Mesenchymal stem cell (in vitro differentiated cells and primary cell): ENCODE results near the gene PPP1R26.
"Not testable (repeated sequence)": the region's sequence is repeated elsewhere in the genome, so short reads cannot be mapped to it uniquely, and the experiment has no call there.

Experiments used
- DNase-seq: peaks from one replicate; pipeline ENCODE4 v3.0.0-alpha.2; 2013
- H2AFZ ChIP-seq: one replicate; pipeline ENCODE4 v1.6.1; 2013; ENCODE audit warnings: low read depth, mild to moderate bottlenecking, control low read depth, inconsistent platforms, low read length, moderate library complexity
- H2AK5ac ChIP-seq: 2 replicates; pipeline ENCODE4 v1.6.1; 2013; ENCODE audit warnings: low read length, moderate library complexity, mild to moderate bottlenecking, inconsistent platforms; ENCODE audit not compliant: severe bottlenecking
- H2BK120ac ChIP-seq: one replicate; pipeline ENCODE4 v1.6.1; 2013; ENCODE audit warnings: low read depth, mild to moderate bottlenecking, inconsistent platforms, low read length, moderate library complexity
- H2BK12ac ChIP-seq, 2 experiments: one replicate each; pipeline ENCODE4 v1.6.1; 2013; ENCODE audit warnings: inconsistent platforms in 2 of 2, low read length in 2 of 2, mild to moderate bottlenecking in 2 of 2, moderate library complexity in 2 of 2, control low read depth in 1 of 2
- H2BK15ac ChIP-seq: one replicate; pipeline ENCODE4 v1.6.1; 2013; ENCODE audit warnings: mild to moderate bottlenecking, low read depth, inconsistent platforms; ENCODE audit not compliant: poor library complexity, severe bottlenecking
- H2BK5ac ChIP-seq: 2 replicates; pipeline ENCODE4 v1.6.1; 2013; ENCODE audit warnings: low read depth, mild to moderate bottlenecking, low read length, control low read depth, inconsistent platforms; ENCODE audit not compliant: poor library complexity, severe bottlenecking
- H3K14ac ChIP-seq, 2 experiments: one replicate each; pipeline ENCODE4 v1.6.1; 2013; ENCODE audit warnings: inconsistent platforms in 2 of 2, low read length in 2 of 2, control low read depth in 1 of 2, mild to moderate bottlenecking in 1 of 2, moderate library complexity in 1 of 2
- H3K18ac ChIP-seq, 2 experiments: one replicate each; pipeline ENCODE4 v1.6.1; 2013; ENCODE audit warnings: inconsistent platforms in 2 of 2, low read length in 2 of 2, control low read depth in 1 of 2, low read depth in 1 of 2, mild to moderate bottlenecking in 1 of 2
- H3K23ac ChIP-seq, 2 experiments: one replicate each; pipeline ENCODE4 v1.6.1; 2013; ENCODE audit warnings: inconsistent platforms in 2 of 2, low read length in 2 of 2, mild to moderate bottlenecking in 2 of 2, moderate library complexity in 2 of 2, control low read depth in 1 of 2
- H3K27ac ChIP-seq: 2 replicates; pipeline ENCODE4 v1.5.1; 2013; ENCODE audit warnings: mild to moderate bottlenecking, moderate library complexity, low read length, control low read depth, inconsistent platforms; ENCODE audit not compliant: poor library complexity, severe bottlenecking
- H3K27me3 ChIP-seq, 2 experiments: 2 replicates each; pipeline versions ENCODE4 v1.6.1 to v1.7.0; 2013; ENCODE audit warnings: low read length in 2 of 2, mild to moderate bottlenecking in 2 of 2, moderate library complexity in 2 of 2, control low read depth in 1 of 2, inconsistent platforms in 1 of 2; ENCODE audit not compliant: control insufficient read depth in 1 of 2, insufficient read depth in 1 of 2
- H3K36me3 ChIP-seq, 2 experiments: 2 replicates each; pipeline versions ENCODE4 v1.6.1 to v1.7.0; 2013; ENCODE audit warnings: low read length in 2 of 2, control low read depth in 1 of 2, inconsistent platforms in 1 of 2, low read depth in 1 of 2, mild to moderate bottlenecking in 1 of 2; ENCODE audit not compliant: insufficient read depth in 2 of 2, control insufficient read depth in 1 of 2
- H3K4ac ChIP-seq, 2 experiments: one replicate each; pipeline ENCODE4 v1.6.1; 2013; ENCODE audit warnings: inconsistent platforms in 2 of 2, low read length in 2 of 2, mild to moderate bottlenecking in 2 of 2, moderate library complexity in 2 of 2, control low read depth in 1 of 2, low read depth in 1 of 2
- H3K4me1 ChIP-seq: 2 replicates; pipeline ENCODE4 v1.6.1; 2013; ENCODE audit warnings: low read depth, low read length, control low read depth; ENCODE audit not compliant: control insufficient read depth, insufficient read depth
- H3K4me2 ChIP-seq: 2 replicates; pipeline ENCODE4 v1.6.1; 2013; ENCODE audit warnings: low read length, mild to moderate bottlenecking, inconsistent platforms; ENCODE audit not compliant: poor library complexity, severe bottlenecking
- H3K4me3 ChIP-seq, 2 experiments: 2 replicates each; pipeline versions ENCODE4 v1.5.1 to v1.7.0; 2013; ENCODE audit warnings: low read length in 2 of 2, mild to moderate bottlenecking in 2 of 2, control low read depth in 1 of 2, low read depth in 1 of 2; ENCODE audit not compliant: insufficient read depth in 1 of 2
- H3K79me1 ChIP-seq: replicated peaks from 2 replicates; pipeline ENCODE4 v1.6.1; 2013; ENCODE audit warnings: mild to moderate bottlenecking, control low read depth, low read length, inconsistent platforms; ENCODE audit not compliant: poor library complexity, severe bottlenecking
- H3K9ac ChIP-seq: 2 replicates; pipeline ENCODE4 v1.7.0; 2013; ENCODE audit warnings: mild to moderate bottlenecking, low read length, moderate library complexity
- H3K9me3 ChIP-seq: 2 replicates; pipeline ENCODE4 v1.7.0; 2013; ENCODE audit warnings: mild to moderate bottlenecking, low read length; ENCODE audit not compliant: control insufficient read depth
- H4K8ac ChIP-seq: one replicate; pipeline ENCODE4 v1.6.1; 2013; ENCODE audit warnings: inconsistent platforms, mild to moderate bottlenecking, low read length, moderate library complexity
- H4K91ac ChIP-seq: one replicate; pipeline ENCODE4 v1.6.1; 2013; ENCODE audit warnings: mild to moderate bottlenecking, low read length, inconsistent platforms
- WGBS: methylation state at CpG from one replicate; pipeline ENCODE4 v1.1.7; 2013; ENCODE audit warnings: mixed read lengths; 5-methylcytosine and 5-hydroxymethylcytosine counted together

Gene PPP1R26

DNA sequence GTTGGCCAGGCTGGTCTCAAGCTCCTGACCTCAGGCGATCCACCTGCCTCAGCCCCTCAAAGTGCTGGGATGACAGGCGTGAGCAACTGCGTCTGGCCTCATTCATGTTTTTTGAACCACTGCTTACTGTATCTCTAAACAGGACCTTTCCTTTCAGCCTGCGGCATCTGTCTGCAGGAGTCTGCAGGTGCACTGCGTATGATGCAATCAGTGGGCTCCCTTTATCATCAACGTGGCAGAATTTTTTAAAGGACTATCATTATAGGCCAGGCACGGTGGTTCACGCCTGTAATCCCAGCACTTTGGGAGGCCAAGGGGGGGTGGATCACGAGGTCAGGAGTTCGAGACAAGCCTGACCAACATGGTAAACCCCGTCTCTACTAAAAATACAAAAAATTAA, 30.1 kb upstream of the PPP1R26 start:
- 89% methylated on average over 10 of the region's 11 CpGs for whole genome bisulfite sequencing
- H3K36me3 ChIP-seq: not testable (repeated sequence)

DNA sequence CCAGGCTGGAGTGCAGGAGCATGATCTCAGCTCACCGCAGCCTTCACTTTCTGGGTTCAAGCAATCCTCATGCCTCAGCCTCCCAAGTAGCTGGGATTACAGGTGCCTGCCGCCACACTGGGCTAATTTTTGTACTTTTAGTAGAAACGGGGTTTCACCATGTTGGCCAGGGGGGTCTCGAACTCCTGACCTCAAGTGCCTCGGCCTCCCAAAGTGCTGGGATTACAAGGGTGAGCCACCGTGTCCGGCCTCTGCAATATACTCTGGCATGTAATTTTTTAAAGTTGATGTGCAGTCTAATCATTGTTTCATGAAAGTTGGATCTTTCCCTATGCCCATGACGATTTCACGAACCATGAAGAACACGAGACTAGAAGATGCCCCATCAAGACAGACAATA, 28.6 kb upstream of the PPP1R26 start:
- H3K9ac ChIP-seq: no peak overlapping the region
- no peak overlapping the region for H2BK12ac ChIP-seq
- no peak overlapping the region for H3K23ac ChIP-seq
- no peak overlapping the region for H4K91ac ChIP-seq
- no peak overlapping the region for H2BK5ac ChIP-seq
- no peak overlapping the region for H3K4me3 ChIP-seq
- no peak for DNase-seq
- H3K36me3 ChIP-seq: no peaks in the 10 kb centered on the region
- H3K4ac ChIP-seq: no peak overlapping the region
- peaks cover 10 to 15% of the 10 kb centered on the region in 2 experiments for H3K27me3 ChIP-seq
- peaks cover 8% of the 10 kb centered on the region for H3K9me3 ChIP-seq
- no peaks in the 10 kb centered on the region for H3K79me1 ChIP-seq
- H3K4me2 ChIP-seq: no peak overlapping the region
- H3K18ac ChIP-seq: no peak overlapping the region
- no peak overlapping the region for H2AFZ ChIP-seq
- no peak overlapping the region for H2AK5ac ChIP-seq
- no peak overlapping the region for H4K8ac ChIP-seq
- no peak overlapping the region for H3K27ac ChIP-seq
- H3K14ac ChIP-seq: no peak overlapping the region
- WGBS: 92% methylated on average over 10 of the region's 10 CpGs
- H3K4me1 ChIP-seq: no peaks in the 10 kb centered on the region
- H2BK15ac ChIP-seq: no peak overlapping the region
- no peak overlapping the region for H2BK120ac ChIP-seq

More for the DNA sequence above, 30.1 kb upstream of the PPP1R26 start:
- H3K4me3 ChIP-seq, H3K4ac ChIP-seq, H2AFZ ChIP-seq, H3K4me2 ChIP-seq, H4K8ac ChIP-seq, H2BK5ac ChIP-seq, H3K9me3 ChIP-seq, H3K27ac ChIP-seq, H2BK120ac ChIP-seq, H3K79me1 ChIP-seq, H3K18ac ChIP-seq, DNase-seq, H2BK15ac ChIP-seq, H2AK5ac ChIP-seq, H4K91ac ChIP-seq, H3K4me1 ChIP-seq, H3K14ac ChIP-seq, H2BK12ac ChIP-seq, H3K9ac ChIP-seq, H3K23ac ChIP-seq: not testable (repeated sequence)
- peaks cover 0 to 13% of the 10 kb centered on the region in 2 experiments for H3K27me3 ChIP-seq

DNA sequence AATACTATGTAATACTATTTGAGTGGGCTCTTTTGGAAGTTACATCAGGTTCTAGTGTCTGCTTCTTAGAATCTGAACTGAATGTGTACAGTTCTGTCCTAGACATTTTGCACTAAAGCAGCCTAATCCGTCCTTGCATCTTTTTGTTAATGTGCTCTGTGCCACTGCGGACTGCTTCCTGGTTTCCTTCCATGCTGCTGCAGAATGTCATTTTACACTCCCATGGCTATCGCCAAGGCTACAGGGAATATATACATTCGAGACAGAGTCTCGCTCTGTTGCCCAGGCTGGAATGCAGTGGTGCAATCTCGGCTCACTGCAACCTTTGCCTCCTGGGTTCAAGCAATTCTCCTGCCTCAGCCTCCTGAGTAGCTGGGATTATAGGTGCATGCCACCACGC, 27.7 kb upstream of the PPP1R26 start:
- WGBS: 86% methylated on average over 7 of the region's 7 CpGs
- not testable (repeated sequence) for H3K36me3 ChIP-seq, H2BK120ac ChIP-seq, H3K79me1 ChIP-seq, H3K27ac ChIP-seq, H3K18ac ChIP-seq, H3K9me3 ChIP-seq, H2BK12ac ChIP-seq, H2AFZ ChIP-seq, DNase-seq, H3K4me1 ChIP-seq, H2BK5ac ChIP-seq, H3K4ac ChIP-seq, H2BK15ac ChIP-seq, H4K8ac ChIP-seq, H3K4me3 ChIP-seq, H3K4me2 ChIP-seq, H3K9ac ChIP-seq, H3K14ac ChIP-seq, H3K23ac ChIP-seq, H2AK5ac ChIP-seq, H4K91ac ChIP-seq
- peaks cover 10 to 15% of the 10 kb centered on the region in 2 experiments for H3K27me3 ChIP-seq

DNA sequence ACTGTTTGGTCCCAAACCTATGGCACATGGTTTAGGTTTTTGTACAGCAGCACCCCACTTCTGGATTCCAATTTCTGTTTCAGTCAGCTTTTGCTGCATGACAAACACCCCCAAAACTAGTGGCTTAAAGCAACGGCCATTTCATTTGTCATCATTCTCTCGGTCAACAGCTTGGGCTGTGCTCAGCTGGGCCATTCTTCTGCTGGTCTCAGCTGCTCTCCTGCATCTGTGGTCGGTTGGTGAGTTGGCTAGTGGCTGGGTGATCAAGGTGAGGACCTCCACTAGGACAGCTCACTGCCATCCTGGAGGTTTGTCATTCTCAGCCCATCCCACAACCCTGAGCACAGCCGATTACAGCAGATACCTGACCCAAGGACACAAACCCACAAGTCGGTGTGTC, 24.8 kb upstream of the PPP1R26 start:
- Histone ChIP-seq H3K9ac (no peak overlapping the region), H3K4me3 (no peak overlapping the region), H2BK15ac (no peak overlapping the region), H2AFZ (no peak overlapping the region), H3K18ac (no peak overlapping the region), H3K9me3 (peaks cover 8% of the 10 kb centered on the region), H2BK5ac (no peak overlapping the region), H4K8ac (no peak overlapping the region), H2BK120ac (no peak overlapping the region), H3K27me3 (peaks cover 10 to 15% of the 10 kb centered on the region in 2 experiments), H2BK12ac (no peak overlapping the region), H3K14ac (no peak overlapping the region), H3K27ac (no peak overlapping the region), H3K4me2 (no peak overlapping the region), H2AK5ac (no peak overlapping the region), H3K4me1 (no peaks in the 10 kb centered on the region), H3K79me1 (no peaks in the 10 kb centered on the region), H3K36me3 (no peaks in the 10 kb centered on the region), H3K4ac (no peak overlapping the region), H4K91ac (no peak overlapping the region), H3K23ac (no peak overlapping the region)
- no peak for DNase-seq
- 82% methylated on average over 5 of the region's 5 CpGs for WGBS
